ENCODE data around the gene MOB3A. TPM values are rescaled to one million over a fixed set of nuclear protein-coding genes. Genes with fewer than 3 reads are reported as not detected.
"Not testable (repeated sequence)": the region's sequence is repeated elsewhere in the genome, so short reads cannot be mapped to it uniquely, and the experiment has no call there.

MOB3A gene
- total and polyA plus RNA-seq, 9 of the 15 experiments (the other 6 are each of a cell fraction or from before 2014, with no cell fraction given): 1.1 to 24.1 (median 6.0) TPM

- H3K9me3 ChIP-seq (replicated peaks; ENCODE audit: control insufficient read depth, insufficient read depth, low read depth, low read length); H3K9me1 ChIP-seq (ENCODE audit: control insufficient read depth, insufficient read depth, low read length); in situ Hi-C loops (cut with MboI); CTCF ChIA-PET (ENCODE audit: low intra/inter-chr PET ratio); H3K27me3 ChIP-seq (ENCODE audit: control insufficient read depth in 2 of 2, insufficient read depth in 2 of 2, low read length in 2 of 2); H3K4me3 ChIP-seq; BruUV-seq (replicated peaks); H2AFZ ChIP-seq (ENCODE audit: low read depth, low read length); H4K20me1 ChIP-seq (replicated peaks; ENCODE audit: control insufficient read depth, insufficient read depth, low read length); TF ChIP-seq ATF1 (CRISPR knock-in tag; IDR thresholded peaks at IDR 0.05): not testable (repeated sequence)
- DNase-seq (ENCODE audit: extremely low read depth in 1 of 4, low spot score in 3 of 4): peak; percentile 52 to 71 (median 58)
- H3K27ac ChIP-seq (ENCODE audit: extremely low read depth, low read depth, low read length): peak overlapping the region; percentile 62
- peak overlapping the region; percentile 40 for H3K4me2 ChIP-seq (ENCODE audit: insufficient read depth, low read length)
- peaks cover 16% of the 10 kb centered on the region; the same call in 2 of the 3 replicates for H3K36me3 ChIP-seq (ENCODE audit: control insufficient read depth, insufficient read depth, low read length)
- H3K79me2 ChIP-seq (ENCODE audit: control insufficient read depth, insufficient read depth, low read length): peaks cover 21% of the 10 kb centered on the region
- peak; percentile 69 for FAIRE-seq
- H3K4me1 ChIP-seq (replicated peaks in 1 of 2; ENCODE audit: control insufficient read depth in 2 of 2, insufficient read depth in 2 of 2, low read length in 2 of 2): peaks cover 37 to 60% of the 10 kb centered on the region in 2 experiments; a peak in 4 of 5 replicates
- 38% methylated on average over 13 of the region's 13 CpGs for WGBS (ENCODE audit: insufficient coverage, low coverage, missing lambda C conversion rate)
- ATAC-seq: peak; percentile 54
- intact Hi-C loops (cut with micrococcal nuclease): loop anchor here (5.0 kb wide), 1 partner anchor 70 kb away; the partner anchor contains the start of gene BTBD2
- POLR2A ChIA-PET: interaction anchor here (0.7 to 1.0 kb wide), 3 partner anchors 9 to 38 kb away, joined by 3 to 4 read pairs (median 3); no protein-coding TSS in a partner anchor
- H3K9ac ChIP-seq (ENCODE audit: insufficient read depth in 1 of 2, low read depth in 2 of 2, low read length in 2 of 2): peak overlapping the region in 1 of 2 experiments; percentile 75; a peak in 1 of 4 replicates
- TF ChIP-seq ADNP (tag; IDR thresholded peaks at IDR 0.05): 0 out of 2 replicates have a peak, but pooled peaks have one; percentile 36
- TF ChIP-seq, protein P1, sequence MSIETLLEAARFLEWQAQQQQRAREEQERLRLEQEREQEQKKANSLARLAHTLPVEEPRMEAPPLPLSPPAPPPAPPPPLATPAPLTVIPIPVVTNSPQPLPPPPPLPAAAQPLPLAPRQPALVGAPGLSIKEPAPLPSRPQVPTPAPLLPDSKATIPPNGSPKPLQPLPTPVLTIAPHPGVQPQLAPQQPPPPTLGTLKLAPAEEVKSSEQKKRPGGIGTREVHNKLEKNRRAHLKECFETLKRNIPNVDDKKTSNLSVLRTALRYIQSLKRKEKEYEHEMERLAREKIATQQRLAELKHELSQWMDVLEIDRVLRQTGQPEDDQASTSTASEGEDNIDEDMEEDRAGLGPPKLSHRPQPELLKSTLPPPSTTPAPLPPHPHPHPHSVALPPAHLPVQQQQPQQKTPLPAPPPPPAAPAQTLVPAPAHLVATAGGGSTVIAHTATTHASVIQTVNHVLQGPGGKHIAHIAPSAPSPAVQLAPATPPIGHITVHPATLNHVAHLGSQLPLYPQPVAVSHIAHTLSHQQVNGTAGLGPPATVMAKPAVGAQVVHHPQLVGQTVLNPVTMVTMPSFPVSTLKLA (conservative IDR thresholded peaks at IDR 0.05): peak in 1 of 2 experiments; percentile 63; a peak in 2 of 4 replicates
- peak; percentile 81 for TF ChIP-seq CBFA2T3 (IDR thresholded peaks at IDR 0.05)
- TF ChIP-seq TBL1XR1 (IDR thresholded peaks at IDR 0.05; ENCODE audit: low read length in 2 of 2): 0 out of 4 replicates have a peak, but pooled peaks of 1 of the 2 experiments have one; percentile 17
- TF ChIP-seq JUND (IDR thresholded peaks at IDR 0.05; ENCODE audit: borderline replicate concordance, low read depth, low read length): peak; percentile 76
- peak; percentile 71; the same call in 2 of the 3 replicates for TF ChIP-seq JUND (tag; IDR thresholded peaks at IDR 0.05; ENCODE audit: borderline replicate concordance, low read depth, low read length)
- TF ChIP-seq ETV5 (CRISPR knock-in tag; IDR thresholded peaks at IDR 0.05; ENCODE audit: low read depth): 0 out of 2 replicates have a peak, but pooled peaks have one; percentile 8
- TF ChIP-seq TCF3 (CRISPR knock-in tag; IDR thresholded peaks at IDR 0.05): peak; percentile 71
- 0 out of 2 replicates have a peak, but pooled peaks have one; percentile 32 for TF ChIP-seq RB1 (IDR thresholded peaks at IDR 0.05; ENCODE audit: low read depth)
- peak; percentile 64 for TF ChIP-seq CBFA2T2 (conservative IDR thresholded peaks at IDR 0.05)
- peak; percentile 54; the same call in 1 of the 2 replicates for TF ChIP-seq SMARCA5 (IDR thresholded peaks at IDR 0.05)
- TF ChIP-seq CXXC5 (CRISPR knock-in tag; IDR thresholded peaks at IDR 0.05): peak; percentile 58
- peak; percentile 80 for TF ChIP-seq FOSL1 (tag; conservative IDR thresholded peaks at IDR 0.05)
- peak; percentile 67; the same call in 1 of the 2 replicates for TF ChIP-seq KLF16 (IDR thresholded peaks at IDR 0.05)
- TF ChIP-seq HDAC2 (IDR thresholded peaks at IDR 0.05): 0 out of 2 replicates have a peak, but pooled peaks have one; percentile 36
- TF ChIP-seq ATF1 (tag; IDR thresholded peaks at IDR 0.05): 0 out of 2 replicates have a peak, but pooled peaks have one; percentile 33
- 0 out of 2 replicates have a peak, but pooled peaks have one; percentile 12 for TF ChIP-seq NFIC (IDR thresholded peaks at IDR 0.05)
- peak; percentile 100 for TF ChIP-seq ZNF121 (CRISPR knock-in tag; conservative IDR thresholded peaks at IDR 0.05)
- TF ChIP-seq GATAD2A (IDR thresholded peaks at IDR 0.05): peak; percentile 87; the same call in 1 of the 2 replicates
- TF ChIP-seq TRIM24 (IDR thresholded peaks at IDR 0.05): peak in 1 of 2 experiments; percentile 75; a peak in 3 of 4 replicates
- peak; percentile 46; the same call in 1 of the 2 replicates for TF ChIP-seq ZFX (CRISPR knock-in tag; IDR thresholded peaks at IDR 0.05)
These were observed 9.2 kb downstream of the MOB3A start for GRCh38 chr19:2086695-2087620.

All from K562 (cell line).